ENCODE measurements around the gene RBMS2.
A peak's percentile ranks its signal among the peaks of the same experiment; 100 is the strongest.

Gene RBMS2

DNA sequence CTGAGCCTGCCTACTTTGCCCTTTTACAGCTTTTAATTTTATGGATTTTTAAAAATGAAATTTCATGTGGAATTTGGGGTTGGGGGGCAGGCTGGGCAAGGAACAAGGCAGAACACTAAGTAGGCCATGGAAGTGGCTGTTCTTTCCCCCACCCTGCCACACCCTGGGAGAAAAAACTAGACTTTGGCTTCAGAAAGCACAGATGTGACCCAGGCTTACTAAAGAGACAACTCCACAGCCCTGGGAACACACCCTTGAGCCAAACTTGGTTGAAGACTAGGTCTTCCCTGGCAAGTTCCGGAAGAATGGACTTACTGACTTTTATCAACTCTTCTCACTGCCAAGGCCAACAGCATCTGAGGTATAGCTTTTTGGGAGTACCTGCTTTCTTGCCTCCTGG, 68.2 kb downstream of the RBMS2 start:
- DNase-seq: no peak

DNA sequence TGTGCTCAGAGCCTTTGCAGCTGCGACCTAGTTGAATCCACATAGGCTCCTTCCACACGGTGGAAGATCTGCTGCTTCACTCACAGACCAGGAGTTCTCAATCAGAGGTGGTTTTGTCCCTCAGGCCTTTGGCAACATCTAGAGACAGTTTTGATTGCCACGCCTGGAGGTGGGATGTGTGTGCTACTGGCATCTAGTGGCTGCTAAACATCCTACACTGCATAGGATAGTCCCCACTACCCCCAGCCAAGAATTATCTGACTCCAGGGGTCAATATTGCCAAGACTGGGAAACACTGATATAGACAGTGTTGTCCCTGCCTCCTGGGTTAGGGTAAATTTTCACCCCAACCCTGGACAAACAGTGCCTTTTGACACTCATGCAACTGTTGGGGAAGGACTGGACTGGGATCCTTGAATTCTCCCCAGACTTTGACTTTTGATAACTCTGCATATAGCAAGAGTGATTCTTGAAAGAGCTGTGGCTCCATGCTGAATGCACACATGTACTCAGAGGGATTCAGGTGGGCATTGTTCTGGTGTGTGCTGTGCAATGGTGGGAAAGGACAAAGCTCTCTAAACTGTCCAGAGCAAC, 68.7 kb downstream of the RBMS2 start:
- no peak for DNase-seq

DNA sequence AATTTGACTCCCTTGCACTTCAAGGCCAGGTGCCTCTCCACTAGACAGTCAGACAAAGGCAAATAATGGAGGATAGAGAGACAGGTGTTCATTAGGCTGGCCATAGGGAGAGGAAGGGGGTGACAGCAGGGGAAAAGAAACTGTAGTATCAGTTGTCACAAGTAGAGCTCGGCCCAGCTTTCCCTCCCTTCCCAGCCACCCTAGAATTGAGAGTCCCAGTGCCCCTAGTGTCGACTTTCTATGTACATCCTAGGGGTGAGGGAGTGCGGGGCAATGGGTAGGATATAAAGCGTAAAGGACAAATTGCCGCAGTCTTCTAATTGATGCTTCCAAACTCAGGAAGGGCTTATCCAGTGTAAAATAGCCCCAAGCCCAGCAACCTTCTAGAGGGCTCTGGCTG, 69.5 kb downstream of the RBMS2 start:
- DNase-seq: no peak

DNA sequence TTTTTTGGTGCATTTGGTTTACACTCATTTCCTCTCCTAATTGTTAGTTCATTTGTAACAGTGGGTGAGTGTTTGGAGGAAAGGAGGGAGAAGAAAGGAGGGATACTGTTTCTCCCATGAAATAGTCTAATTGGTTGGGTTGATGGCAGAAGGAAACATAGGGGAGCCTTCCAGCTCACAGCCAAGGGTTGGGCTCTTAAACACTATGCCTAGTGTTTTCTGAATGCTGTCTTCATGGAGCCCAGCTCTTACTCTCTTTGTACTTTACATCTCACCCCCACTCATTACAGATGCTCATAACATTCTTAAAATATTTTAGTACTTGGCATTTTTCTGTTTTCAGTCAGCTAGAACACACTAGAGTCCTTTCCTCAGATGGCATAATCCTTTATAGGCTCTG, 70.3 kb downstream of the RBMS2 start:
- no peak for DNase-seq

DNA sequence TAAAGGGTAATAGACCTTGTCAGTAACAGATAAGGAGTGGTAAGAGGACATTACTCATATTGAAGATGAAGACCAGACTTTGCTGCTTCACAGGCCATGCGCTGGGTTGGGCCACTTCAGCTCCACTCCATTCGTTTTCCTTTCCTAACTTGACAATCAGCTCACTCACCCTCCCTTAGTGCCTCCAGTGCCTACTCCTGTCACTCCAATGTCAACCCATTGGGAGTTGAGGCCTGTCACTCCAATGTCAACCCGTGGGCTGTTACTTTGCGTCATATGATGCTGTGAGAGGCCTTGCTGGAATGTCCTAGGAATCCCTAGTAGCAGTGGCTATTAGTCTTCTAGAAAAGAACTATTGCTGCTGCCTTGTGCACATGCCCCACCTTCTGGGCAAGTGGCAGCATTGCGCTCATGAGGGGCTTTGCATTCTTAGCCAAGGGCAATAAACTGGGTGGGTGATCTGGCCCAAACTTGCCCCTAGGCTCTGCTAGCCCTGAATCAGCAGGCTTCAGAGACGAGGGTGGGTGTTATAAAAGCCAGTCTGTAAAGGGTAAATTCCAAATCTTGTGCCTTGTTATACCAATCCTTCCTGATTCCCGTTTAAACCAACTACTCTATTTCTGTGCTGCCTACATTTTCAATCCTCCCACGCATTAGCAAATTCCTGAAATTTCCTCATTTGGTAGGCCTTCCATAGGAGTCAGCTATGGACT, 72.4 kb downstream of the RBMS2 start:
- DNase-seq: peak; percentile 61

DNA sequence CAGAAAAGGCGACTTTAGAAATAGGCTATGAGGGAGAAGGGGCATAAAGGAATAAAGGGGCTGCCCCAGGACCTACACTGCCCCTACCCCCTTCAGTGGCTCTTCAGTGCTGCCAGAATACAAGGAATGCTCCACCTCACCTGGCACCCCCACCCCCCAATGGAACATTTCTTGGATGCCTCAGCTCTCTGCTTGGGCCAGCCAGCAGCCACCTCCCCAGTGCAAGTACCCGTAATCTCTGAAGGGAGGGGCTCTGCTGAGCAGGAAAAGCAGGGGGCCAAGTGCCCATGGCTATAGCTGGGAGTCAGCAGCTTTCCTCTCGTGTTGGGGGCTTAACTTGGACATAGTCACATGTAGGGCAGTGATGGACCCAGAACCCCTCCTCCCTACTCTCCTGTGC, 75.2 kb downstream of the RBMS2 start:
- no peak for DNase-seq

DNA sequence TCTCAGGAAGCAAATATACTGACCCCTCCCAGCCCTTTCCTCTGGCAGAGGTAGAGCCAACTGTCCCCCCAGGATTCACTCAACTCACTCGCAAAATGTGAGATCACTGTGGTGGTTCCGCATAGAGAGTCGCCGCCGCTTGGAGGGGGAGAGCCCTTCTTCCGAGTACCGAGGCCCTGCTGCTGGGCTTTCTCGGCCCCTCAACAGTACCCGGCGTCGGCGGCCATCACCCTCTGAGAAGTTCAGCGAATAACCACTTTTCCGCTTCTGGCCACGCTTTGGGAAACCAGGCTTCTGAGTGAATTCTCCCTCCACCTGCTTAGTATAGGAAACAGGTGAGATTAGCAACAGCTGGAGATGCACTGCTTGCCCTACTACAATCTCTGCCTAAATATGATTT, 77.4 kb downstream of the RBMS2 start:
- DNase-seq: no peak

DNA sequence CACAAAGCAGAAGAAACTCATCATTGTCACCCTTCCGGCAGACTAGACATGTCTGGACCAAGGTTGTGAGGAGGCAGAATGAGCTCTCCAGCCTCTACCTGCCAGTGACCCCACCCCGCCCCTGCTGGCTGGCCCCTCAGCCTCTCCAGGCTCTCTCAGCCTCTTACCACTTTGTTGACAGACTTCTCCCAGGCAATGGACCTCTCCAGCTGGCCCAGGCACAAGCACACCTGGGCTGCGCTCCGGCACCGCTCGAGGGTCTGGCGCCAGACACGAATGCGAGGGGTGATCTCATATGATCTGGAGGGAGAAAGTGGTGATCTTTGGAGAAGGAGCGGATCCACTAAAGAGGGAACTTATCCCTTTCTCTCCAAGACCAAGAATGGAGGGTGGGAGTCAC, 78.2 kb downstream of the RBMS2 start:
- no peak for DNase-seq

DNA sequence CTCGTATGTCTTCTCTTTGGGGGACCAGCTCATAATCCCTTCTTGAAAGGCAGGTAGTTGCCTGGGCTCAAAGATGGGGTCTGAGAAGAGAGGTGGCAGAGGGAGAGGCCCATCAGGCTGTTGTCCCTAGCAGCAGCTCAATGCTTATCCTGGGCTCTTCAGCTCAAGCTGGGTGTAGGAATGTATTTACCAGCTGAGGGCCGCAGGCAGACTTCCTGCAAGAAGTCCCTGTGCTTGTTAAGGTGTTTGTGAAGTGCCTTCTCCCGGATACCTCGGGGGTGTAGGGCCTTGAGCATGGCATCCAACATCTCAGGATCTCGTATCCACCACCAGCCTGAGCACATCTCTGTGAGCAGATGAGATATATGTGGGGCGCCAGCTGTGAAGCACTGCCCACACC, 79.1 kb downstream of the RBMS2 start:
- no peak for DNase-seq

DNA sequence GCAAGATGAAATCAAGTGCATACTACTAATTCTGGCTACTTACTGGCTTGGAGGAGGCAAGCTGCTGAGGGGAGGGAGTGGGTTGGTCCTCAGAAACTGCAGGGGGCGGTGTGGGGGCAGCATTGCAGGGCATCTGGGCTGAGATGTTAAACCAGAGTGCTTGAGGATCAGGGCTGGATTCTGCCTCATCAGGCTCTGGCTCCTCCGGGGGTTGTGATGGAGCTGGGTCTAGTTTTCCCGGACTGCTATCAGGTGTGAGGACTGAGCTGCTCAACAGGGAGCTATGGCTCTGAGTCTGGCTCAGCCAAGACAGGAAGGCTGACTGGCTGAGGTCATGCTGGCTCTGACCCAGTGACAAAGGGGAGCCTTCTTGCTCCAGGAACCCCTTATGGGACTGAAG, 79.9 kb downstream of the RBMS2 start:
- peak; percentile 24 for DNase-seq

DNA sequence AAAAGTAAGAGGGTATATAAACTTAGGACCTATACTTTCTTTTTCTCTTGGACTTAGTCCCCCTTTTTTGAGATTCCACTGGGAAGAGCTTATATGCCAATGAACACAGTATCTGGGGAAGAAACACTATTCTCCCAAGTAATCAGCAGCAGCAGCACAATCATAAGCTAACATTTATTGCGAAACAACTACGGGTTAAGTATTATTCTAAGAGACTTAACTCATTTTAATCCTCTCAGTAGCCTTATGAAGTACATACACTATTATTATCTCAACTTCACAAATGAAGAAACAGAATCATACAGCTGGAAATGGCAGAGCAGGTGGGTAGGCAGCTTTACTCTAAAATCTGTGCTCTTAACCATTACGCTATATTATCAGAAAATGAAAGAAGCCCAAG, 80.6 kb downstream of the RBMS2 start:
- DNase-seq: no peak

DNA sequence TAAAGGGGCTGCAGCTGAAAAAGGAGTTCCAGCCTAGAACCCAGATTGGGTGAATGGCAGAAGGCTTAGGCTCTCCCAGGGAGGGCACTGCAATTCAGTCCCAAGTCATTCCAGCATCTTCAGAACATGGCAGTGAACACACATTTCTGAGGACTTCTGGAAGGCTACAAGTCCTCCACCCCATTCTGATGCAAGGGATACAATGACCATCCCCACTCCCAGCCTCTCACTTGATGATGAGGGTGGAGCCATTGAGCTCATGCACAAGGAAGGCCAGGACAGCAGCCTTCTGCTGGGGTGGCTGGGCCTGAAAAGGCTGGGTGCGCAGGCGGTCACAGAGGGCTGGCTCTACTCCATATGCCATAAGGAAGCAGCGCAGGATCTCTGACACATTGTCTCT, 82.7 kb downstream of the RBMS2 start:
- DNase-seq: no peak

DNA sequence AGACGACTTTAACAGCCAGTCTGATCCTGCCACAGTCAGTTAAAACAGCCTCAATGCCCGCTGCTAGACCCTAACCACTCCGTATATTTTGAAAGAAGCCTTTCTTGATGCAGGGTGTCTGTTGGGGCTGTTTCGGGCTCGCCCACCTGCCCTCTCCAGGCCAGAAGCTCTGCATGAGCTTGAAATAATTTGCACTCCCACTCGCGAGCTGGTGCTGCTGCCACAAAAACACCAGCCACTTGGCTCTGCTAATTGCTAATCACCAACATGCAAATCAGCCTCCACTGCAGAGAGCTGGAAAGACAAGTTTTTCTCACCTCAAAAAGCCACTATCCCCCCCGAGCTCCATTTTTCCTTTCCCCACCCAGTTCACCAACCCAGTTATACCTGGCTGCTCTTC, 93.0 kb downstream of the RBMS2 start:
- no peak for DNase-seq

DNA sequence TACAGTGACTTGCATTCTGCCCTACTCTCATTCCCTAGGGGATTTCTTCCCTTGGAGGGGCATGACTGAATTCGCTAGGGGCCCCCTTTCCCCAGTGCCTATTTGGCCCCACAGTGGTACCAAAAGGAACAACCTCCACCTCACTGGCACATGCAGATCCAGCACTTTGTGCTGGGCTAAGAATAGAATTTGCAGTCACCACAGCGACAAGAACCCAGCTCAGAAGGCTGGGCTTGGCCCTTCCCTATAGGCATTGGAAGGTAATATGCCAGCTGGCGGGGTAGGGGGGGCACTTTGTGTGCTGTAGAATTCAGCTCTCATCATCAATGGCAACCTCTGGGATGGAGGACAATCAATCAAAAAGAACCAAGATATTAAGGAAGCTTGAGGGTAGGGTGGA, 94.6 kb downstream of the RBMS2 start:
- no peak for DNase-seq

DNA sequence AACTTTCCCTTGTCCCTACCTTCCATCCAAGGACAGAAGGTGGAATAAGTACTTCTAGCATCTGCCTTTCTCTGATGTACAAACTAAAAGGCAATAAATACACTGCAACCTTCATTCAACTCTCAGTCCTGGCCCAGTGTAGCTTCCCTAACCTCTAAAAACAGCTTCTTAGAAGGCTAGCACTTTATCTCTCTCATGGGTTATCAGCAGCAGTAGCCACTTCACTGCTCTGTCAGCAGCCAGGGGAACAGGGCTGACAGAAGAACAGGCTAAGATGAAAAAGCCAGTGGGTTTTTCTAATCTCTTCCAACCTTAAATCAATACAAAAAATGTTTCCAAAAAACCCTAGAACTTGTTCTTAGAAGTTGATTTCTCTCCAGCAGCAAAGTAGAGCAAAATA, 95.3 kb downstream of the RBMS2 start:
- no peak for DNase-seq

DNA sequence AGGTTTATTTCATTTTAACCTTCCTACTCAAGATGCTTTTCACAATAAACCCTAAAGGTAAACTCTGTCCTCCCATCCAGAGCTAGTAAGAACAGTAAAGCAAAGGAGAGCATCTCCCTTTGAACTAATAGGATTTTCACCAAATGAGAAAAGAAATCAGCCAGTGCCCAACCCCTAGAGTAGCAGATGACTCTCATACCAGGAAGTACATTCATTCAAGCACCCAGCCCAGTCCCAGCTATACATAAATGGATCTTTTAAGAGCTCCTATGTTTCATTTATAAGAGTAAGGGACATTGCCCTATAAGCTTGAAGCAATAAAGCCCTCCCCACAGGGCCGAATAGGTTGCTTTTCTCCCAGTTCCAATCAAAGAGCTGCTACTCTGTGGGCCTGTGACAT, 100.9 kb downstream of the RBMS2 start:
- DNase-seq: no peak

DNA sequence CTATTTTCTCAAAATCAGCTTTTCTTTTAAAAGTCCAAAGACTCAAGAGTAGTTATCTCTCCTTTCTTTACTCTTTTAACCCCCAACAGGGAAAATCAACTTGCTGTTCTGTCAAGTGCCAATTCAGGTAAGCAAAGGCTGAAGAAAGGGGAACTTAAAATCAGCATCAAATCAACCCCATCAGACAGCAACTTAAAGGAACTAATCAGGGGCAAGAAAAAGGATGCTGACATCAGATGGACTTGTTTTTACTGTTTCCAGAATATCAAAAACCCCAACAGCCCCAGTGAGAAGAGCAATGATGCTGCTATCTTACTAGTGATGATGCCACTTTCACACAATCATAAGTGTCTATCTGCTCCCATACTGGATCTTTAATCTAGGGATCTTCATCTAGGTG, 105.1 kb downstream of the RBMS2 start:
- no peak for DNase-seq

DNA sequence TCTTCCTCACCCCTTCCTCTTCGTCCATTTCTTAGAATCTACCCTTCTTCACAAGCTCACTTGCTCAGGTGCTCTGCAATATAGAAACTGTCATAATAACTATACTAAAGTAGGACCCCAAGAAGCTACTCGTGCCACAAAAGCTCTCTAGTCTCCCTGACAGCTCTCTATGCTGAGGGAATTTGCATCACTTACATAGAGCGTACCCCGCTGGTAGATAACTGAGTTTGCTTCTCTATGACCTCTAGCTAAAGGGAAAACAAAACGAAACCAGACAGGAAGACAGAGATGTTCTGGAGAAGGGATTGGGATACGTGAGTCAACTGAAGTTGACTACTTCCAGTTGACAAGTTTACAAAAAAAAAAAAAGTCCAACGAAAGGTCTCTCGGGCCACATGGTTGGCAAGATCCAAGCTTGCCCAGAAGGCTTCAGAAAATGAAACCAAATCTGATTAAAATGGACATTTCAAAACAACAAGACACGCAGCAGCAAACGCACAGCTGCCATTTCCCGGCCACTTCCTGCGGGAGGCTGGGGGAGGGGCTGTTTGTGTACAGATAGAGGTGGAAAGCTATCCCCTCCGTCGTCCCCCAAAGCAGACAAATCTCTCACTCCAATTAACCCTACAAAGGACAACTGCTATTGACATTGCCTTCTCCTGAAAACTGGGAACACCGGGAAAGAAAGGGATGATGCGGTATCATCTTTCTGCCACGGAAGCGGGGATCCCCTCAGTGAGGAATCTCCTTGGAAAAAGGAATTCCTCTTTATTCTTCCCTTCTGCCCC, 107.2 kb downstream of the RBMS2 start:
- DNase-seq: peak; percentile 69

DNA sequence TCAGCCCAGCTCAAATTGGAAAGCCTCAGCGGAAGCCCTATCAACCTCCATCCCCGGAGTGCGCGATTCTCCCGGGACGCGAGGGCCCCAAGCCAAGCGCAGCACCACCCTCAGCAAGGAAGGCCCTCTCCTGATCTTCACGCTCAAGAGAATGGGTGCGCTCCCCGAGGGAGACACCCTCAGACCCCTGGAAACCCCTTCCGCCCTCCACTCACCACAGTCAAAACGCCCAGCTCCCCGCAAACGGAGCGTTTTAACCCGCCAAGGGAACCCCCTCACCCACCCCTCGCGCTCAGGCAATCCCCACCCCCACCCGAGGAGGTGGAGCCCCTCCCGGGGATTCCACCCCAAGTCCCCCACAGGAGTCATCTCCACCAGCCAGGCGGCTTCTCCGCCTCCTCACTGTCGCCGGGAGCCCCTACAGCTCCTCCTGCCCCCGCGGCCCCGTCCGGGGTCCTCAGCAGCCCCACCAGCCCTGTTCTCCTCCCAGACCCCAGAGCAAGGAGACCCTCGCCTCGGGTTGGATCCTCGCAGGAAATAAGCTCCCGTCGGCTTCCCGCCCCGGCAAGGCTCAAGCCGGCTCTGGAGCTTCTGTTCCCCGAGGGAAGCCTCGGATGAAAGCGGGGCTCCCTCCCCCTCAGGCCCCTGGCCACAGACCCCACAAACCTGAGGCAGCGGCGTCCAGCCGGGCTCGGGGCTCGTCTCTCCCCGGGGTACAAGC, 108.0 kb downstream of the RBMS2 start:
- peak; percentile 35 for DNase-seq

DNA sequence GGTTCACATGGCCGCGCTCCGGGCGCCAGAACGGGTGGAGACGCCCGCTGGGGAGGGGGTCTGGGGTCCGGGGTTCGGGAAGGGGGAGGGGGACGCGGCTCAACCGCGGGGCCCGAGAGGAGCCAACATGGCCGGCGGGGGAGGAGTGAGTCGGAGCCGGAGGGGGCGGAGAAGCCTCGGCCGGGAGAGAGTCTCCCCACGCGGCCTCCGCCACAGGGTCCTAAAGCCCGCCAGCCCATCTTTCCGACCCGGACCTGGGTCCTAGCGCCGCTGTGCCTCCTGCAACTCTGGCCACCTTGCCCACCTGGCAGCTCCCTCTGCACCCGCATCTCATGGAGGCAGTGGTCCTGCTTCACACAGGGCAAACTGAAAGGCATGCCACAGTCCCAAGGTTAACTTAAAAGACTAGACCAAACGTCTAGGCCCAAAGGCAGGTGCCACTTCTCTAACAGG, 108.6 kb downstream of the RBMS2 start, which contains the start of gene BAZ2A:
Gene BAZ2A, minus strand, starts transcription at position 147 of the 453 bp plus-strand sequence. CDS start 12,796 bp downstream, outside the sequence.
- peak; percentile 82 for DNase-seq

DNA sequence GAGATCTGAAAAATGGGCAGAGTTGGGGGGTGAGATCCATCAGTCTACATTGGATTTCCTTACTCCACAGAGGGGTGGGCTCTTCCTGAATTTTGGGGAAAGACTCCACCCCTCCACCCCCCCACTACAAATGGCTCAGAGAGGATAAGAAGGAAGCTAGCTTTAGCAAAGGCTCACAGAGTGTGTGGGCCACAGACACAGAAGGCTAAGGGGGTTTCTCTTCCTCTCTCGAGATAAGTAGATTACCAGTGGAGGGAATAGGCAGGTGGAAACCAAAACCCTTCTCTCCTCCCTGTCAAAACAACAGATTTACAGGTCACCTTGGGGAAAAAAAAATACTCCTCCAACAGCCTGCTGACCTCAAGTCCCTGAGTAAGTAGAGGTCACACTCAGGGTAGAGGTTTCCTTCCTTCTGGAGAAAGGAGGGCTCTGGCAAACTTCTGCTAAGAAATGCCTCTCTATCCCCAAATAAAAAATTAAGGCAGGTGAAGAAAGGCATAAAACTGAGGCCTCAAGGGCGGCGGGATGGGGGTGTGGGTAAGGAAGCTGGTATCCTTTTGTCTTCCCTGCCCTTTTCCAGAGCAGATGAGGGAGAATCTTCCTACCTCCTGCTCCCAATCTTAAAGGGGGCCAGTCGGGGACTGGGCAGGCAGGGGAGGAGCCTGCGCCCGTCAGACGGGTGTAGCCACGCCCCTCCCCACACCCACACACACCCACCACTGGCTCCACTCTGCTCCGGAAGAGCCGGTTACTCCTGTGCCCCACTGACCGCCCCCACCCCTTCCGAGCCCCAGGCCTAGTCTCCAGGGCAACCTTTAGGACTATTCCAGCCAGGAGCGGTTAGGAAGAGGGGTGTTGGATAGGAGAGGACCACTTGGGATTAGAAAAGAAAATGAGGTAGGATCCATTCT, 110.4 kb downstream of the RBMS2 start:
- peak; percentile 52 for DNase-seq
